Upper lobe of right lung (tissue), 1 donor: Measurements from ENCODE around the gene PLEKHA5. TPM values are rescaled to one million over a fixed set of nuclear protein-coding genes. Genes with fewer than 3 reads are reported as not detected.

Experiments used
- ATAC-seq: fragments of 200-7000 bp; cut with Tn5 transposase; one replicate; pipeline ENCODE4 v1.9.1; 2020; ENCODE audit warnings: mild to moderate bottlenecking, moderate library complexity
- DNase-seq: peaks from one replicate; pipeline ENCODE4 v3.0.0-alpha.2; 2020
- H3K27ac ChIP-seq: fragments of 200-600 bp; one replicate; pipeline ENCODE4 v1.8.0; 2022
- H3K27me3 ChIP-seq: fragments of 200-600 bp; one replicate; pipeline ENCODE4 v1.8.0; 2022; ENCODE audit warnings: mild to moderate bottlenecking
- H3K36me3 ChIP-seq: fragments of 200-600 bp; one replicate; pipeline ENCODE4 v1.8.0; 2022
- H3K4me1 ChIP-seq: fragments of 200-600 bp; one replicate; pipeline ENCODE4 v1.8.0; 2022
- H3K4me3 ChIP-seq: fragments of 200-600 bp; one replicate; pipeline ENCODE4 v1.8.0; 2022; ENCODE audit warnings: mild to moderate bottlenecking
- H3K9me3 ChIP-seq: fragments of 200-600 bp; one replicate; pipeline ENCODE4 v1.8.0; 2022
- CTCF ChIP-seq: fragments of 200-600 bp; IDR thresholded peaks from one replicate; pipeline ENCODE4 v1.8.0; 2022; ENCODE audit warnings: antibody characterized with exemption
- intact Hi-C: fragments of 100-400 bp; cut with DNase I; formaldehyde crosslinking; loops from one replicate; pipeline ENCODE4 v1.11.0; 2022
- total RNA-seq: library from RNA; stranded (reverse); fragmentation: NEBNext Ultra II Directional; extraction: Animal tissue kit (Norgen Biotek cat#: 25700); gene quantifications from one replicate; pipeline ENCODE4 v1.2.1, GENCODE V29; 2021
- donor health status: DM: no; HTN: yes; CAD: no; lungs with severe emphysema.

PLEKHA5 gene
- total RNA-seq, 1 donor from 2014 or later: 30.2 TPM

- no peak overlapping the region for H3K27ac ChIP-seq
- intact Hi-C loops: no loop called here
- TF ChIP-seq CTCF: no peak
- ATAC-seq: no peak
- H3K9me3 ChIP-seq: no peaks in the 10 kb centered on the region
- no peak overlapping the region for H3K4me3 ChIP-seq
- no peak for DNase-seq
- no peaks in the 10 kb centered on the region for H3K36me3 ChIP-seq
- no peaks in the 10 kb centered on the region for H3K27me3 ChIP-seq
- no peaks in the 10 kb centered on the region for H3K4me1 ChIP-seq
These were observed 73.5 kb downstream of the PLEKHA5 start for GRCh38 chr12:19203013-19203412.

GRCh38 chr12:19203539-19204506 lies 74.3 kb downstream of the PLEKHA5 start:
- Histone ChIP-seq H3K4me1 (no peaks in the 10 kb centered on the region), H3K27me3 (no peaks in the 10 kb centered on the region), H3K36me3 (no peaks in the 10 kb centered on the region), H3K27ac (no peak overlapping the region), H3K9me3 (no peaks in the 10 kb centered on the region), H3K4me3 (no peak overlapping the region)
- ATAC-seq: no peak
- no peak for DNase-seq
- intact Hi-C loops: no loop called here
- TF ChIP-seq CTCF: no peak

- no peak for DNase-seq
- H3K4me3 ChIP-seq: no peak overlapping the region
- TF ChIP-seq CTCF: no peak
- H3K4me1 ChIP-seq: no peaks in the 10 kb centered on the region
- no peaks in the 10 kb centered on the region for H3K9me3 ChIP-seq
- ATAC-seq: no peak
- no peaks in the 10 kb centered on the region for H3K27me3 ChIP-seq
- no peaks in the 10 kb centered on the region for H3K36me3 ChIP-seq
- no peak overlapping the region for H3K27ac ChIP-seq
- intact Hi-C loops: no loop called here
These were observed 75.6 kb downstream of the PLEKHA5 start for GRCh38 chr12:19205120-19205519.

- Histone ChIP-seq H3K4me3 (no peak overlapping the region), H3K36me3 (no peaks in the 10 kb centered on the region), H3K4me1 (no peaks in the 10 kb centered on the region), H3K9me3 (no peaks in the 10 kb centered on the region), H3K27ac (no peak overlapping the region), H3K27me3 (no peaks in the 10 kb centered on the region)
- ATAC-seq (no peak), DNase-seq (no peak)
- no peak for TF ChIP-seq CTCF
- intact Hi-C loops: no loop called here
These were observed 77.1 kb downstream of the PLEKHA5 start for GRCh38 chr12:19206493-19207077.

GRCh38 chr12:19208456-19208855 lies 78.9 kb downstream of the PLEKHA5 start:
- Histone ChIP-seq H3K9me3 (no peaks in the 10 kb centered on the region), H3K27ac (no peak overlapping the region), H3K27me3 (no peaks in the 10 kb centered on the region), H3K4me3 (no peak overlapping the region), H3K36me3 (no peaks in the 10 kb centered on the region), H3K4me1 (no peaks in the 10 kb centered on the region)
- DNase-seq: no peak
- intact Hi-C loops: no loop called here
- ATAC-seq: no peak
- TF ChIP-seq CTCF: no peak
